ENCODE measurements around the gene NSUN3.

GRCh38 chr3:94171954-94172353, 109.1 kb downstream of the NSUN3 start:
- TF ChIP-seq ZC3H10 (CRISPR knock-in tag; IDR thresholded peaks at IDR 0.05) (no peak), CSDC2 (CRISPR knock-in tag; IDR thresholded peaks at IDR 0.05) (no peak), PATZ1 (CRISPR knock-in tag; IDR thresholded peaks at IDR 0.05; ENCODE audit: borderline replicate concordance) (no peak)
